ENCODE data around the gene PMEPA1.

PMEPA1 gene

GRCh38 chr20:57664924-57665588, 44.8 kb downstream of the PMEPA1 start:
- no peak overlapping the region for H3K27ac ChIP-seq
- TF ChIP-seq, protein P1, sequence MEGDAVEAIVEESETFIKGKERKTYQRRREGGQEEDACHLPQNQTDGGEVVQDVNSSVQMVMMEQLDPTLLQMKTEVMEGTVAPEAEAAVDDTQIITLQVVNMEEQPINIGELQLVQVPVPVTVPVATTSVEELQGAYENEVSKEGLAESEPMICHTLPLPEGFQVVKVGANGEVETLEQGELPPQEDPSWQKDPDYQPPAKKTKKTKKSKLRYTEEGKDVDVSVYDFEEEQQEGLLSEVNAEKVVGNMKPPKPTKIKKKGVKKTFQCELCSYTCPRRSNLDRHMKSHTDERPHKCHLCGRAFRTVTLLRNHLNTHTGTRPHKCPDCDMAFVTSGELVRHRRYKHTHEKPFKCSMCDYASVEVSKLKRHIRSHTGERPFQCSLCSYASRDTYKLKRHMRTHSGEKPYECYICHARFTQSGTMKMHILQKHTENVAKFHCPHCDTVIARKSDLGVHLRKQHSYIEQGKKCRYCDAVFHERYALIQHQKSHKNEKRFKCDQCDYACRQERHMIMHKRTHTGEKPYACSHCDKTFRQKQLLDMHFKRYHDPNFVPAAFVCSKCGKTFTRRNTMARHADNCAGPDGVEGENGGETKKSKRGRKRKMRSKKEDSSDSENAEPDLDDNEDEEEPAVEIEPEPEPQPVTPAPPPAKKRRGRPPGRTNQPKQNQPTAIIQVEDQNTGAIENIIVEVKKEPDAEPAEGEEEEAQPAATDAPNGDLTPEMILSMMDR (conservative IDR thresholded peaks at IDR 0.05), result no peak
- no peak for TF ChIP-seq ZFX (IDR thresholded peaks at IDR 0.05)

DNA sequence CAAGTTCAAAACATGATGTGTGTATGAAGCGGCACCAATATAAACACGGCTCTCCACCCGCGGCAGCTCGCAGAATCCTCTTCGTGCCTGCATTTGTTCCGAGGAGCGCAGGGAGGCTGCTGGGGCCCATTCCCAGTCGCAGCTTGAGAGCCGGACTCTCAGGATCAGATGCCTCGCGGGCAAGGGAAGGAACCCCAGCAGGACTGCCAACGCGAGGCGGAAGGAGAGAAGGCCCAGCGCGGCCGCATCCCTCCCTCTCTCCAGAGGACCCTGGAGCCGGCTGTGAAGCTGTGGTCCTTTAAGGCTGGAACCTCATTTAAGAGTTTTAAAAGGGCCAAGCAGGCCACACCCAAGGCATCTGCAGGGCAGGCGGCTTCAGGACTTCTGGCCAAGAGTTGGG, 45.3 kb downstream of the PMEPA1 start:
- H3K27ac ChIP-seq, result no peak overlapping the region

DNA sequence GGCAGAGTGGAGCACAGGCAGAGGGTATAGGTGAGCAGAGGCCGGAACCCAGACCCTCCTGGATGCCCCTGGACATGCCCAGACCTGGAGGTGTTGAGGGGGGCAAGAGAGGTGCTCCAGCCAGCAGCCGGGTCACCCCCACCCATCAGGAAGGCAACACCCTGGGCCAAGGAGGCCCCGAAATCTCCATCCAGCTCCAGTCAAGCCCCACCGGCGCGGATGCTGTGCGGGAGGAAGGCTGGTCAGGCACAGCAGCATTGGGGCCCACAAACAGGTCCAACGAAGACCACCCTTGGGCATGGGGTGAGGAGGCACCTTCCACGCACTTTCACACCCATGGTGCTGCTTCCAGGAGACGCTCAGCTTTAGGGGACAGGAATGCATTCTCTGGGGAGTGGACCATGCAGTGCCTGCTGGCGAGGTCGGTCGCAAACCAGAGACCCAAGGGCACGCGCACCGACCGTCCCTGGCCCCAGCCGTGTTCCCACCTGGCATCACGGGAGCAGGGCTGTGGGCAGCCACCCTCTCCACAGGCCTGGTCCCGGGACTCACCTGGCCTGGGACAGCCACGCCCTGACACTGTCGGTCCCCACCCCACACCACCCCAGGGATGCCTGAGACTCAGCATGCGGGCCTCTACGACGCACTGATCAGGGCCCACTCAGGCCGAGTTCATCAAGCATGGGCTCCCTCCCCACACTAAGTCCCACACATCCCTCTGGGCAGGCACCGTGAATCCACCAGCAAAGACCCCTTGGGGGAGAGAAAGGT, 45.9 kb downstream of the PMEPA1 start:
- no peak overlapping the region for H3K27ac ChIP-seq

More for the DNA sequence above, 45.3 kb downstream of the PMEPA1 start:
- TF ChIP-seq, protein P1 (conservative IDR thresholded peaks at IDR 0.05), result no peak
- no peak for TF ChIP-seq ZFX (IDR thresholded peaks at IDR 0.05)

GRCh38 chr20:57663241-57663640, 46.6 kb downstream of the PMEPA1 start:
- TF ChIP-seq ZFX (IDR thresholded peaks at IDR 0.05), result no peak
- TF ChIP-seq, protein P1 (conservative IDR thresholded peaks at IDR 0.05), result no peak
- H3K27ac ChIP-seq, result no peak overlapping the region

More for the DNA sequence above, 45.9 kb downstream of the PMEPA1 start:
- TF ChIP-seq, protein P1 (conservative IDR thresholded peaks at IDR 0.05), result no peak
- no peak for TF ChIP-seq ZFX (IDR thresholded peaks at IDR 0.05)

DNA sequence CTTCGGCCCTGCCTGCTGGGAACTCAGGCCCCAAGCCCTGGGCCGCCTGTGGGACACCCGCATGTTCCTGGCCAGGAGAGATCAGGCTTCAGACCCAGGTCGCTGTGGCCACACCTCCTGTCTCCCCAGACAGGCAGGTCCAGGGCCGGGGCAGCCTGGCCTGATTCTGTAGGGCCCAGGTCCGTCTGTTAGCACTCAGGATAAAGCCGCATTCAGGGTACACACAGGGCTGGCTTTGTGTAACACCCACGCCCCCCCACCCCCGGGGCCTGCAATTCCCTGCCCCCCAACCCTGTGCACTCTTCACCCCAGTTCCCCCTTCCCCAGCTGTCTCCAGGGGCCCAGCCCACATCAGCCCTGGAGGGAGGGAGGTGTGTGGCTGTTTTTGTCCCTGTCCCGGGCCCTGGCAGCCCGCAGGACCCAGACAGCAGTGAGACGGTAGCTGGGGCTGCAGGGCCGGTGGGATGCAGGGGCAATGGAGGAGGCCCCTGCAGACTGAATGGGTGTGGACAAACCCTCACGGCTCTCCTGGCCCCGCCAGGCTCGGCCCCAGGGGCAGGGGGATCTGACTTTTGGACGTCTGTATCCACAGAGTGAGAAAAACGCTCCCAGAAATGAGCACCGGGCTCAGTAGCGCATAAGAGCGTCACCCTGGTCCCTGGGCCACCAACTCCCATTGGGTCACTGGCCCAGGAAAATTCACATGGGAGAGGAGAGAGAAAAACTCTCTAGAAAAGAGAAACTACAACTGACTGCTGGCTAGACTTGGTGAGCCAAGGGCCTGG, 47.2 kb downstream of the PMEPA1 start:
- TF ChIP-seq, protein P1 (conservative IDR thresholded peaks at IDR 0.05), result no peak
- TF ChIP-seq ZFX (IDR thresholded peaks at IDR 0.05), result no peak
- no peak overlapping the region for H3K27ac ChIP-seq

- H3K27ac ChIP-seq, result no peak overlapping the region
- no peak for TF ChIP-seq ZFX (IDR thresholded peaks at IDR 0.05)
Measured at GRCh38 chr20:57661746-57662455, 47.9 kb downstream of the PMEPA1 start.
